GM19455 (cell line): Measurements from ENCODE around the gene TMEM219.
"Not testable (repeated sequence)": the region's sequence is repeated elsewhere in the genome, so short reads cannot be mapped to it uniquely, and the experiment has no call there.

ENCODE experiments used
- ATAC-seq: cut with Tn5 transposase; IDR thresholded peaks from one replicate; pipeline ENCODE4 v1.9.1; 2021; ENCODE audit not compliant: unreplicated experiment

Gene TMEM219

DNA sequence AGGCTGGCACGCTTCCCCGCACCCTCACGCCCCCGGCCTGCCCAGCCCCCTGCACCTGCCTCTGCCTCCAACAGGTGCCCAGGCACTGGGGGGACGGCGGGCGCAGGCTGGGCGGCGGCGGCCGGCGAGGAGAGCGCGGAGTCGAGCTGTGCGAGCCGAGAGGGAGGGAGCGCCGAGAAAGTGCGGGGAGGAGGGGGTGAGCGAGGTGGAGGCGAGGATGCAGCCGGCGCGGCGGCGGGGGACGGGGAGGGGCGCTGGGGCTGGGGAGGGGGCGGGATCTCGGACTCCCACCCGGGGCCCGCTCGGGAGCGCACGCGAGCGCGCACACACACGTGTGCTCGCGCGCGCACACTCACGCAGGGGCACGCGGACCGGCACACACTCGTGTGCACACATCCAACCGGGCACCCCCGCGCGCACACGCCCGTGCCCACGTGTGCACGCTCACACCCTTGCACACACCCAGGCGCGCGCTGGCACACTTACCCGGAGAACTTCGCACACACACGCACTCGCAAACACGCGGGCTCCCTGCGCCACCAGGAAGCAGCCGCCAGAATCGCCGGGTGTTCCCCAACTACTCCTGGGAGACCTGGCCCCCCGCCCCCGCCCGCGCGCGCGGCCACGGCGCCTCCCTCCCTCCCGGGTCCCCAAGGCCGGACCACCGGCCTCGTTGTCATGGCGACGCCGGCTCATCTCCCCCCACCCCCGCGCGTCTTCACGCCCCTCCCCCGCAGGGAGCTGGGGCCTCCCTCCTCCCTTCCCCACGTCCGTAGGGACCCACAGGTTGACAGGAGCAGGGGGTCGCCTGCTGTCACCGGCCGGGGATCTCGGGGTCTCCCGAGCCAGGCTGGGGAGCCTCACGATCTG lies 49.2 kb downstream of the TMEM219 start, which contains the start of gene DOC2A:
DOC2A (minus strand) TSS at position 184 of the 870 bp plus-strand sequence. CDS start 805 bp downstream, outside the sequence.
- no peak for ATAC-seq

- no peak for ATAC-seq
These were observed 50.0 kb downstream of the TMEM219 start for GRCh38 chr16:30011714-30012504.

- ATAC-seq = not testable (repeated sequence)
These were observed 50.7 kb downstream of the TMEM219 start for GRCh38 chr16:30012598-30012997.

DNA sequence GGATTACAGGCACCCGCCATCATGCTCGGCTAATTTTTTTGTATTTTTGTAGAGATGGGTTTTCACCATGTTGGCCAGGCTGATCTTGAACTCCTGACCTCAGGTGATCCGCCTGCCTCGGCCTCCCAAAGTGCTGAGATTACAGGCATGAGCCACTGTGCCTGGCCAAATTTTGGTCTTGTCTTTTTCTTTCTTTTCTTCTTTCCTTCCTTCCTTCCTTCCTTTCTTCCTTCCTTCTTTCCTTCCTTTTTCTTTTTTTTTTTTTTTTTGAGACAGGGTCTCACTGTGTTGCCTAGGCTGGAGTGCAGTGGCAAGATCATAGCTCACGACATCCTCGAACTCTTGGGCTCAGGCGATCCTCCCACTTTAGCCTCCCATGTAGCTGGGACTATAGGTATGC lies 53.6 kb downstream of the TMEM219 start:
- not testable (repeated sequence) for ATAC-seq

- no peak for ATAC-seq
These were observed 54.8 kb downstream of the TMEM219 start for GRCh38 chr16:30016555-30017276.

DNA sequence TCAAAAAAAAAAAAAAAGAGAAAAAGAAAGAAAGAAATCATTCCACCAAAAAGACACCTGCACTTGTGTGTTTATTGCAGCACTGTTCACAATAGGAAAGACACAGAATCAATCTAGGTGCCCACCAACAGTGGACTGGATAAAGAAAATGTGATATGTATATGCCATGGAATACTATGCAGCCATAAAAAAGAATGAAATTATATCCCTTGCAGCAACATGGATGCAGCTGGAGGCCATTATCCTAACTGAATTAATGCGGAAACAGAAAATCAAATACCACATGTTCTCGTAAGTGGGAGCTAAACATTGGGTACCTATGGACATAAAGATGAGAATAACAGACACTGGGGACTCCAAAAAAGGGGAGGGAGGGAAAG lies 55.4 kb downstream of the TMEM219 start:
- no peak for ATAC-seq

- not testable (repeated sequence) for ATAC-seq
These were observed 56.1 kb downstream of the TMEM219 start for GRCh38 chr16:30017937-30018336.

DNA sequence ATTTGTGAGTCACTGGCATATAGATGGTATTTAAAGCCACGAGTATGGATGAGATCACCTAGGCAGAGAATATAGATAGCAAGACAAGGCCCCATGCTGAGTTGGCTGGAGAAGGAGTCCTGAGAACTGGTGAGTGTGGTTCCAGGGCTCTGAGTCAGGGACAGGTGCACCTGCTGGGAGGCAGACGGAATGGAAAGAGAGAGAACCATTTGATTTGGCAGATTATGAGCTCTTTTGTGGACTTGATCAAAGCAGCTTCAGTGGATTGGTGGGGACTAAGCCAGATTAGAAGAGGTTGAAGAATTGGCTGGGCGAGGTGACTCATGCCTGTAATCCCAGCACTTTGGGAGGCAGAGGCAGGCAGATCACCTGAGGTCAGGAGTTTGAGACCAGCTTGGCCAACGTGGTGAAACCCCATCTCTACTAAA lies 56.9 kb downstream of the TMEM219 start:
- ATAC-seq = no peak
